ENCODE measurements around the gene ARHGEF2. TPM values are rescaled to one million over a fixed set of nuclear protein-coding genes. Genes with fewer than 3 reads are reported as not detected.

ARHGEF2 gene
- total RNA-seq: 169 TPM

DNA sequence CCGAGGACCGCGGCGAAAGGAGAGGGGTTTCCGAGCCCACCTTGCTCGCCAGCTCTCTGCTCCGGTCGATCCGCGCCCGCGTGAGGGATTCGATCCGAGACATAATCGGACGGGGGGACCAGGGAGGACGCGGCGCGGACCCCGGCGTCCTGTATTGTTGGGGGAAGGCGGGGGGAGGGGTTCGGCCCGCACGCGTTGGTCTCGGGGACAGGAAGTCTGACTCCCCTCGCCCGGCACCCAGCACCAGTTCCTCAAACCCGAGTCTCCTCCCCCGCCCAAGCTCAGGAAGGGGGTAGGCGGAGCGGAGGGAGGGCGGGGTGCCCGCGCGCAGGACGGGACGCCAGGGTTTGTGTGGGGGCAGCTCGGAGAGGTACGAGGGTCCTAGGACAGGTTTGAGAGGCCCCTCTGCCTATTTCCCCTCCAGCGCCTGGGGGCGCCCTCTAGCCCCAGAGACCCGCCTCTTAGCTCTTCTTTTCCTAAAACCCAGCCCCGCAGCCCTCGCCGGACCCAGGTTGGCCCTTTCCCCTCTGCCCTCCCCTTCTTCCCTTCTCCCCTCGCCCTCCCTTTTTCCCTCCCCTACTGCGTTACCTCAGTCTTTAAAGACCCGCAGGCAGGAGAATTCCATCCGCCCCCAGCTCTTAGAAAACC is at the start of gene ARHGEF2:
Gene ARHGEF2, minus strand, starts transcription at position 223 of the 648 bp plus-strand sequence. Its CDS starts 120 bp downstream, at position 103.
- peak; percentile 64 to 91 for DNase-seq (ENCODE audit: low spot score in 2 of 2)
- Histone ChIP-seq H3K27ac (peak within 1 kb of the TSS; percentile 94 to 98), H3K4me1 (peaks cover 38 to 55% of the 10 kb centered on the region in 2 donors), H3K9me3 (no peaks in the 10 kb centered on the region), H3K27me3 (no peaks in the 10 kb centered on the region), H3K36me3 (peaks cover 0 to 4% of the 10 kb centered on the region in 2 donors), H3K4me3 (peak within 1 kb of the TSS; percentile 72 to 89)
- intact Hi-C loops (cut with DNase I): no loop called here
- peak in 1 of 3 experiments; percentile 25 for TF ChIP-seq CTCF (IDR thresholded peaks at IDR 0.05)

- Histone ChIP-seq H3K36me3 (no peaks in the 10 kb centered on the region), H3K27me3 (no peaks in the 10 kb centered on the region), H3K27ac (no peak overlapping the region), H3K4me1 (no peaks in the 10 kb centered on the region), H3K4me3 (no peak overlapping the region), H3K9me3 (no peaks in the 10 kb centered on the region)
- intact Hi-C loops (cut with DNase I): no loop called here
- TF ChIP-seq CTCF (IDR thresholded peaks at IDR 0.05): no peak
- no peak for DNase-seq (ENCODE audit: low spot score in 2 of 2)
Measured at GRCh38 chr1:156026588-156026987, 48.2 kb upstream of the ARHGEF2 start.

DNA sequence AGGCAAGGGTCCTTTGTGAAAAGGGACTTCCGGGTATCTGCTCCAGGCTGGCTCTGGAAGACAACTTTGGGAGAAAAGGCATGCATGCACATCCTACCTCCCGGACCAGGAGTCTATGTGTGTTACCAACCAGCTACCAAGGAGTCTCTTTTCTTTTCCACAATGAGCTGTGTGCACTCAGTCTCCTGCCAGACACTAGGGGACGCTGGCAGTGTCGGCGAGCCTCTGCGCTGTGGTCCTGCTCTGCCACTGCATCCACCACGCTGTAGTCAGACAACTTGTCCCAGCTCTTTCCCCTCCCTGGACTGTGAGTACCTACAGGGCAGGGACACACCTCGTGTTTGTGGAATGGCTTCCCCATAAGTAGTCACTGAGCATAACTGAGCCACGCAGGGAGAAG is 47.5 kb upstream of the ARHGEF2 start:
- H3K4me3 ChIP-seq: no peak overlapping the region
- H3K27me3 ChIP-seq: no peaks in the 10 kb centered on the region
- H3K4me1 ChIP-seq: no peaks in the 10 kb centered on the region
- H3K9me3 ChIP-seq: no peaks in the 10 kb centered on the region
- H3K27ac ChIP-seq: no peak overlapping the region
- TF ChIP-seq CTCF (IDR thresholded peaks at IDR 0.05): peak in 1 of 3 experiments; percentile 14
- peak in 1 of 2 donors; percentile 66 for DNase-seq (ENCODE audit: low spot score in 2 of 2)
- H3K36me3 ChIP-seq: no peaks in the 10 kb centered on the region
- intact Hi-C loops (cut with DNase I): no loop called here

DNA sequence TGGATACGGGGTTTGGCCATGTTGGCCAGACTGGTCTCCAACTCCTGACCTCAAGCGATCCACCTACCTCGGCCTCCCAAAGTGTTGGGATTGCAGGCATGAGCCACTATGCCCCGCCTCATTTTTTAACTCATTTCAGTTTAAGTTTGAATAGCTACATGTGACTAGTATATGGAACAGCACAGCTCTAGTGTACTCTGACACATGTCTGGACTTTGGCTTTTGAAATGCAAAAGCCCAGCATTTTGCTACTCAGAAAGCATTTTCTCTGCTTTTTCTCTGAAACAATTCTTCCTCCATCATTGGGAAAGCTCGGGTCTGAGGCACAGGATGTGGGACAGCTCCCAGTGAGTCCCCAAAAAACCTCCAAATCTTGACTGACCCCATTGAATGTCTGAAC is 46.5 kb upstream of the ARHGEF2 start:
- DNase-seq (ENCODE audit: low spot score in 2 of 2): no peak
- no peak overlapping the region for H3K27ac ChIP-seq
- TF ChIP-seq CTCF (IDR thresholded peaks at IDR 0.05): no peak
- intact Hi-C loops (cut with DNase I): no loop called here
- no peaks in the 10 kb centered on the region for H3K9me3 ChIP-seq
- no peaks in the 10 kb centered on the region for H3K36me3 ChIP-seq
- peaks cover 3 to 4% of the 10 kb centered on the region in 2 donors for H3K4me1 ChIP-seq
- no peaks in the 10 kb centered on the region for H3K27me3 ChIP-seq
- no peak overlapping the region for H3K4me3 ChIP-seq

DNA sequence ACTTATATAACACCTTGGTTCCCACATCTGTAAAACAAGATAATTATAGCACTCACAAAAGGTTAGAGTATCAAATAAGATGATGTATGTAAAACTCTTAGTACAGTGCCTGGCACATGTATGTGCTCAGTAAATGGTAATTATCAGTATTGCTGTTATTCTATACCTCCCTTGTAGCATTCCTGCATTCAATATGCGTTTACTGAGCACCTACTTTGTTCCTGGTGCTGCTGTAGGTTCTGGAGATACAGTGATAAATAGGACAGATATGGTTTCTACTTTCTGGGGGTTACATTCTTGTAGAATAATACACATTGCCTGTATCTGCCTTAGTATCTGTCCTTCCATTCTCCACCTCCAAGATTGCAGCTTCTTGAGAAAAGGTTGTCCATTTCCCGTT is 43.6 kb upstream of the ARHGEF2 start:
- peaks cover 4 to 9% of the 10 kb centered on the region in 2 donors for H3K4me1 ChIP-seq
- intact Hi-C loops (cut with DNase I): loop anchor here (2.0 kb wide), 1 partner anchor 33 kb away; the partner anchor contains the start of gene LAMTOR2
- H3K27me3 ChIP-seq: no peaks in the 10 kb centered on the region
- H3K4me3 ChIP-seq: no peak overlapping the region
- TF ChIP-seq CTCF (IDR thresholded peaks at IDR 0.05): no peak
- H3K36me3 ChIP-seq: peaks cover 18 to 25% of the 10 kb centered on the region in 2 donors
- no peak overlapping the region for H3K27ac ChIP-seq
- no peak for DNase-seq (ENCODE audit: low spot score in 2 of 2)
- H3K9me3 ChIP-seq: no peaks in the 10 kb centered on the region

Data from ascending aorta (tissue), 2 donors.